WI38 (cell line): ENCODE data around the gene BTBD9.

Source experiments
- H3K4me3 ChIP-seq: 2 replicates; pipeline ENCODE4 v1.5.1; 2011; ENCODE audit warnings: low read depth, mild to moderate bottlenecking, control low read depth, low read length
- CTCF ChIP-seq: IDR thresholded peaks from 2 replicates; pipeline ENCODE4 v1.5.1; 2012; ENCODE audit warnings: low read depth, mild to moderate bottlenecking, control low read depth, low read length

BTBD9 gene

GRCh38 chr6:38354037-38354381 is 285.7 kb downstream of the BTBD9 start:
- TF ChIP-seq CTCF = no peak
- H3K4me3 ChIP-seq = no peak overlapping the region

GRCh38 chr6:38353310-38354036 is 286.3 kb downstream of the BTBD9 start:
- no peak for TF ChIP-seq CTCF
- no peak overlapping the region for H3K4me3 ChIP-seq

- no peak for TF ChIP-seq CTCF
These were observed 287.1 kb downstream of the BTBD9 start for GRCh38 chr6:38352636-38353035.

GRCh38 chr6:38350942-38351341 is 288.8 kb downstream of the BTBD9 start:
- H3K4me3 ChIP-seq = no peak overlapping the region
- TF ChIP-seq CTCF = no peak

More at GRCh38 chr6:38352636-38353035, 287.1 kb downstream of the BTBD9 start:
- H3K4me3 ChIP-seq = no peak overlapping the region

GRCh38 chr6:38350220-38350619 is 289.5 kb downstream of the BTBD9 start:
- no peak for TF ChIP-seq CTCF
- no peak overlapping the region for H3K4me3 ChIP-seq

- TF ChIP-seq CTCF = no peak
- H3K4me3 ChIP-seq = no peak overlapping the region
These were observed 289.9 kb downstream of the BTBD9 start for GRCh38 chr6:38349795-38350194.

GRCh38 chr6:38349221-38349620 is 290.5 kb downstream of the BTBD9 start:
- TF ChIP-seq CTCF = no peak
- no peak overlapping the region for H3K4me3 ChIP-seq
